ENCODE results near the gene PLXNA4.
"Not testable (repeated sequence)": the region's sequence is repeated elsewhere in the genome, so short reads cannot be mapped to it uniquely, and the experiment has no call there.

Gene PLXNA4

DNA sequence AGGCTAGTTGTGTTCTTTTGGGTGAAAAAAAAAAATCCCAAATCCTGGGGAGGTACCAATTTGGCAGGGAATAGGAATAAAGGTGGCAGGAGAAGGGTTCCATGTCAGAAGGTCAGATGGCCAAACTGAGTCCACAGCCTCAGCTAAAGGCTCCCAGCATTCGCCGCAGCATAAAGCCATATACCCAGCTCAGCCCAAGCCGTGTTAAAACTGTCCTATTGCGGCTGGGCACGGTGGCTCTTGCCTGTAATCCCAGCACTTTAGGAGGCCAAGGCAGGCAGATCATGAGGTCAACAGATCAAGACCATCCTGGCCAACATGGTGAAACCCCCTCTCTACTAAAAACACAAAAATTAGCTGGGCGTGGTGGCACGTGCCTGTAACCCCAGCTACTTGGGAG, 410.6 kb downstream of the PLXNA4 start:
- H3K4me3 Mint-ChIP-seq; H3K27ac Mint-ChIP-seq; H3K4me1 Mint-ChIP-seq (ENCODE audit: low read depth); intact Hi-C loops (cut with micrococcal nuclease); H3K9me3 Mint-ChIP-seq; H3K27me3 Mint-ChIP-seq; H3K36me3 Mint-ChIP-seq (ENCODE audit: low read depth): not testable (repeated sequence)

DNA sequence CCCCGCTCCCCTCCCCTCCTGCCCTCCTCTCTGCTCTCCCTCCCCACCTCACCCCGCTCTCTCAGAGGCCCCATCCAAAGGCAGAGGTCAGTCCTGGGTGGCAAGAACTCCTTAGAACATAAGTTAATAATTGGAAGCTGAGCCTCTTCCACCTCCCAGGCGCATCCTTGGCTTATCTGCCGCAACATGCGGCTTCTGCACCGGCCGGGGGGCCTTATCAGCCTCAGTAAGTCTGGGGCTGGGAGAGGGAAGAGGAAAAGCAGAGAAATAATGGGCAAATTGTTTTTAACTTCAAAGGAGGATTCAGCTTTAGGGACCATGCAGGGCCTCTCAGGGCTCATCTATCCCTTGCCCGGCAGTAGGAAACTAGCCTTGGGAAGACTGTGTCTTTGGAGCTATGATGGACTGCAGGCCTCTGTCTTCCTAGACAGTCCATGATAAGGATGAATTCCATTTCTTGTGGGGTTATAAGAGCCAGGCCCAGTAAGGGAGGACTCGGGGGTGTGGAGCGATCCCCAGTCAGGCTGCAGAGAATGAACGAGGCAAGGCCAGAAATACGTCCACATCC, 411.6 kb downstream of the PLXNA4 start:
- Mint-ChIP-seq H3K9me3 (no peaks in the 10 kb centered on the region), H3K27me3 (no peaks in the 10 kb centered on the region), H3K27ac (no peak overlapping the region), H3K4me1 (ENCODE audit: low read depth) (no peaks in the 10 kb centered on the region), H3K4me3 (no peak overlapping the region), H3K36me3 (ENCODE audit: low read depth) (no peaks in the 10 kb centered on the region)
- intact Hi-C loops (cut with micrococcal nuclease): no loop called here

DNA sequence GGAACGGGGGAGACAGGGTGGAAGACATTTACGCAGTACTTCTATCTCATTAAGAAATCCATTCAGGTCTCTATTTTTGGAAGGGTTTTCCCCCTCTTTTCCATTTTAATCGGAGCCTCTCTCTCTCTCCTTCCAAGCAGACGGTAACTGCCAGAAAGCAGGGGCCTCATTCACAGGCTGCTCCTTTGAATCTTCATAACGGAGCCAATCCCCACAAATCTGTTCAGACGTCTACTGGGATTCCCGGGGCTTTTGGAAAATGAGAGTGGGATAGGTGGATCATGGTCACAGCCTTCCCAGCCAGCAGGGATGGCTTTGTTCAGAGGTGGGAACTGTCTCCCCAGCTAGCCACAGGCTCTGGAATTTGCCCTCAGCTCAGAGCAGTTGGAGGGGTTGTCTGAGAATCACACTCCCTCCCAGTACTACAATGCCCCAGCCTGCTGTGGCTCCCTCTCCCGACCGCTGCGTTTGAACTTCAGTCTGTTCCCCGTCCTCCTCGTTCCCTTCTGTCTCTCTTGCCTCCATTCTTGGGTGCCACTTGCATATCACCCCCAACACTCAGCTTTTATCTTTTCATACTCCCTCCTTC, 413.6 kb downstream of the PLXNA4 start:
- Mint-ChIP-seq H3K27me3 (no peaks in the 10 kb centered on the region), H3K9me3 (no peaks in the 10 kb centered on the region), H3K4me1 (ENCODE audit: low read depth) (no peaks in the 10 kb centered on the region), H3K4me3 (no peak overlapping the region), H3K36me3 (ENCODE audit: low read depth) (no peaks in the 10 kb centered on the region), H3K27ac (no peak overlapping the region)
- intact Hi-C loops (cut with micrococcal nuclease): no loop called here

DNA sequence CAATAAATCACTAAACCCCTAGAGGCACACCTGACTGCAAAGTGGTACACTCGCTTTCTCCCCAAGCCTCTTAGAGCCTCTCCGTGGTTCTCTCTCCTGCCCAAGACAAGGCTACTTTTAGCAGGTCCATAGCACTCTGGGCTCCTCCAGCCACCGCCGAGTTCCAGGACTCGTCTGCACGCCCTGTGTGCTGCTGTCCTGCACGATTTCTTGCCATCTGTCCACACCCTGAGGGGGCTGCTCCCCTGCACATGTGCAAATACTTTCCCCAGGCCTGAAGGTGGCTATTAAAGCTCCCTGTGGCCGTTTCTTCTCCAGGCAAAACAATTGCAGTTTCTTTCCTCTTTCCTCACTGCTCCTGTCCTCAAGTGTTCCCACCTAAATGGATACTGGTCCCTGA, 414.3 kb downstream of the PLXNA4 start:
- intact Hi-C loops (cut with micrococcal nuclease): no loop called here
- H3K9me3 Mint-ChIP-seq: no peaks in the 10 kb centered on the region
- no peaks in the 10 kb centered on the region for H3K36me3 Mint-ChIP-seq (ENCODE audit: low read depth)
- H3K27me3 Mint-ChIP-seq: no peaks in the 10 kb centered on the region
- H3K4me1 Mint-ChIP-seq (ENCODE audit: low read depth): no peaks in the 10 kb centered on the region
- no peak overlapping the region for H3K4me3 Mint-ChIP-seq
- H3K27ac Mint-ChIP-seq: no peak overlapping the region

DNA sequence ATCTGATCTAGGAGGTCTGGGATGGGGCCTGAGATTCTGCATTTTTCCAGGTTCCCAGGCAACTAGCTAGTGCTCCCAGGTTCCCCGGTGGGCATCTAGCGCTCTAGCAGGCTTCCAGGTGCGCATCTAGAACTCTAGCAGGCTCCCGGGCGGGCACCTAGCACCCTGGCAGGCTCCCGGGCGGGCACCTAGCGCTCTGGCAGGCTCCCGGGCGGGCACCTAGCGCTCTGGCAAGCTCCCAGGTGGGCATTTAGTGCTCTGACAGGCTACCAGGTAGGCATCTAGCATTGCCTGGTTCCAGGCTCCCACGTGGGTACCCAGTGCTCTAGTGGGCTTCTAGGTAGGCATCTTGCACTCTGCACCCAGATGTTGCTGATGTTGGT, 414.7 kb downstream of the PLXNA4 start:
- no peaks in the 10 kb centered on the region for H3K4me1 Mint-ChIP-seq (ENCODE audit: low read depth)
- no peaks in the 10 kb centered on the region for H3K9me3 Mint-ChIP-seq
- H3K27me3 Mint-ChIP-seq: no peaks in the 10 kb centered on the region
- intact Hi-C loops (cut with micrococcal nuclease): no loop called here
- no peak overlapping the region for H3K27ac Mint-ChIP-seq
- no peak overlapping the region for H3K4me3 Mint-ChIP-seq
- no peaks in the 10 kb centered on the region for H3K36me3 Mint-ChIP-seq (ENCODE audit: low read depth)

DNA sequence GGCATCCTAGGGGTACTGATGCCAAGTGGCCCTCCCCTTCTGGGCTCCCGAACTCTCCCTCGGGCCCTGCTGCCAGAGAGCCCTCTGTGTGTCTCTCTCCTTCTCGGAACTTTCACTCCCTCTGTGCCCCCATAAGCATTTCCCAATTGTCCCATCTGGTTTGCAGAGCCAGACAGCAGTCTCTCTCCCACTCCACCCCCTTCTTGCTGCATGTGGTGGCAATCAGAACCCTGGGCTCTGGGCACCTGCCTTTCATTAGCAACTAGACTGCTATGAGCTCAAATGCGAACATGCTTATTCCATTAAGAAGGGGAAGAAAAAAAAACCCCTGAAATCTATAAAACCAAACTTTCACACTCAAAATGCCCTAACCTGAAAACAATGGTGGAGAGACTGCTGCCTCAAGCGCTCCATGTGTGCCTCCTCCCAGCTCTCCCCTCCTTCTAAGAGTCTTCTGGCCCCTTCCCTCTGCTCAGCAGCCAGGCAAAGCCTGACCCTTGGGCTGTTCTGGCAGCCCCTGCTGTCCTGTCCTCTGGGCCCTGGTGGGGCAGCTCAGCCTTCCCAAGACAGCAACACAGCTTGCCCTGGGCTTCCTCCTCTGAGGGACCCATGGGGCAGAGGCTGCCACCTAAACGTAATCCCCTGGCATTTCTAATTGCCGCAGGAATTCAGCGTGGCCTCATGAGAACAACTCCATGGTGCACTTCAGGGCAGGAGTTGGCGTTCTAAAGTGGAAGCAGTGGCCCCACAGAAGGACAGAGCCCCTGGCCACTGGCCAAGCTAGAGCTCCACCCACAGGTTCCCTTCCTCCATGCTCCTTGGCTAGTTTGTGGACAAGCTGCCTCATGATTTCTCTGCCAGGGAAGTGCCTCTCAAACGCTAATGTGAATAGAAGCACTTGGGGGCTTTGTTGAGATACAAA, 415.4 kb downstream of the PLXNA4 start:
- intact Hi-C loops (cut with micrococcal nuclease): no loop called here
- peaks cover 1% of the 10 kb centered on the region for H3K27me3 Mint-ChIP-seq
- H3K4me1 Mint-ChIP-seq (ENCODE audit: low read depth): no peaks in the 10 kb centered on the region
- no peak overlapping the region for H3K27ac Mint-ChIP-seq
- H3K9me3 Mint-ChIP-seq: no peaks in the 10 kb centered on the region
- H3K36me3 Mint-ChIP-seq (ENCODE audit: low read depth): no peaks in the 10 kb centered on the region
- no peak overlapping the region for H3K4me3 Mint-ChIP-seq

DNA sequence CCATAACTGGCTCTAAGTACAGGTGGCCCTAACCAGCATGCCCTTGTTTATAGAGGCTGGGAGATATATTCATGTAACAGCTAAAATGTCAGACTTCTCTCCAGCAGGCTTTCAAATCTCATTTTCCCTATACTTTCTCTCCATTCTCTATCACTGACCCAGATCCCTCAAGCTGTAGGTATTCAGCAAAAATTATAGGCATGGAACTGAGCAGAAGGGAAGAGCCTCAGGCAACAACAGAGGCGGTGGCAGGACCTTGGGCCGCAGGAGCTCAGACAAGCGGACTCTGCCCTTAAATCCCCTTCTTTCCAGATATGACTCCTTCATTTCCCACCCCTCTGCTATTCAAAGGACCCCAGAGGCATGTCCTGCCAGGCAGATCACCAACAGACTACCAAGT, 417.4 kb downstream of the PLXNA4 start:
- H3K27me3 Mint-ChIP-seq: peaks cover 1% of the 10 kb centered on the region
- no peak overlapping the region for H3K4me3 Mint-ChIP-seq
- no peak overlapping the region for H3K27ac Mint-ChIP-seq
- no peaks in the 10 kb centered on the region for H3K9me3 Mint-ChIP-seq
- intact Hi-C loops (cut with micrococcal nuclease): no loop called here
- no peaks in the 10 kb centered on the region for H3K36me3 Mint-ChIP-seq (ENCODE audit: low read depth)
- no peaks in the 10 kb centered on the region for H3K4me1 Mint-ChIP-seq (ENCODE audit: low read depth)

DNA sequence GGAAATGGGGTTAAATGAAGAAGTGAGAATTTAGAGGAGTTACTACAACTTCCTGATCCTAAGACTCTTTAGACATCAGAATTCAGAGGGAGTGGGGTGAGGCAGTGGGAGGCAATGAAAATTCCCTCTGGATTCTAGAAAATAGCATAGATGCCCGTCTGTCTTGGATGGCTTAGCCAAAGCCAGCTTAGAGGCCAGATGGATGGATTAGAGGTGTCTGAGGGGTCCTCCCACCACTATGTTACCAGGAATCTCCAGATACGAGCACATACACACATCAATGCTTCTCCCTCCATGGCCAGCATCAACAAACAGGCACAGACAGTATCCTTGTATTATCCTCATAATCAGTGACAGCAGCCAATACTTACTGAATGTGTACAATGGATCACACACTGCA, 418.1 kb downstream of the PLXNA4 start:
- Mint-ChIP-seq H3K27me3 (peaks cover 1% of the 10 kb centered on the region), H3K9me3 (no peaks in the 10 kb centered on the region), H3K4me3 (no peak overlapping the region), H3K4me1 (ENCODE audit: low read depth) (no peaks in the 10 kb centered on the region), H3K27ac (no peak overlapping the region), H3K36me3 (ENCODE audit: low read depth) (no peaks in the 10 kb centered on the region)
- intact Hi-C loops (cut with micrococcal nuclease): no loop called here

DNA sequence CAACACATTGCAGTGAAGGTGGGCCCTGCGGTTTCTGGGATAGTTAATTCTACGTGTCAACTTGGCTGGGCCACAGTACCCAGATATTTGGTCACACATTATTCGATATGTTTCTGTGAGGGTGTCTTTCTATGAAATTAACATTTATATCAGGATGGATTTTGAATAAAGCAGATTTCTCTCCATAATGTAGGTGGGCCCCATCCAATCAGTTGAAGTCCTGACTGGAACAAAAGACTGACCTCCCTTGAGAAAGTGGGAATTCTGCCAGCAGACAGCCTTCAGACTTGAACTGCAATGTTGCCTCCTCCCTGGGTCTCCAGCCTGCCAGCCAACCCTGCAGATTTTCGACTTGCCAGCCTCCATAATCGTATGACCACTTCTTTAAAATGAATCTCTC, 420.6 kb downstream of the PLXNA4 start:
- Mint-ChIP-seq H3K9me3 (no peaks in the 10 kb centered on the region), H3K4me1 (ENCODE audit: low read depth) (no peaks in the 10 kb centered on the region), H3K36me3 (ENCODE audit: low read depth) (no peaks in the 10 kb centered on the region), H3K27me3 (peaks cover 1% of the 10 kb centered on the region), H3K27ac (no peak overlapping the region), H3K4me3 (no peak overlapping the region)
- intact Hi-C loops (cut with micrococcal nuclease): no loop called here

DNA sequence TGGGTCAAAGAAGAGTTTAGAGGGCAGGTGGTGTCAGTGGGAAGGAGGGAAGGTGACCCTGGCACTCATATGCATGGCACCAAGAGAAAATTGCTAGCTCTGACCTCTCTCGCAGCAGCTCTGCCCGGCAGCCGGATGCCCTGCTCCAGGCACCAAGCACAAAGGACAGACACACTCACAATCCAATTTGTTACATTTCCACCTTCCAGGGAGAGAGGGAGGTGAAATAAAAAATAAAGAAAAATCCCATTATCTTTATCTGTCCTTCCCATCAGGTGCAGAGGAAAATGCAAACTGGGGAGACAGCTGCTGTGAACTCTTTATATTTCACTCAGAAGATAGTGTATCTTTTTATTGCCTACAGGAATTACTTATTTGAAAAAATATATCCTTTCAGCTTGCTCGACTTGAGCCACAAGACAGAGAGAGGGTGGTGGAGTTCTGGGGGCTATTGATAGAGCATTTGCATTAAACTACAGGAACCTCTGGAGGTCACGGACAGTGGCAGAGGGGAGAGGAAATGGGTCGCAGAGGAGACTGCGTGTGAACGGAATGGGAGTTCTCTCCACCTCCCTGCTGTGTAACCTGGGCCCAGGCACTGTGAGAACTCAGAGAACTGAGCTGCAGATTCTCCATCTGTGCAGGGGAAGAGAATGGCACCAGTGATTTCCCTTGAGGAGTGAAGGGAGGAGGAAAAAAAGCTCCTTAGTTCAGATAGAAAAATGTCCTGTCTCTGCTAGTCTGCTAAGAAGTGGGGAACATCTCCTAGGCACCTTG, 421.4 kb downstream of the PLXNA4 start:
- Mint-ChIP-seq H3K4me3 (no peak overlapping the region), H3K36me3 (ENCODE audit: low read depth) (no peaks in the 10 kb centered on the region), H3K27ac (no peak overlapping the region), H3K4me1 (ENCODE audit: low read depth) (no peaks in the 10 kb centered on the region), H3K9me3 (no peaks in the 10 kb centered on the region), H3K27me3 (peaks cover 1% of the 10 kb centered on the region)
- intact Hi-C loops (cut with micrococcal nuclease): no loop called here

DNA sequence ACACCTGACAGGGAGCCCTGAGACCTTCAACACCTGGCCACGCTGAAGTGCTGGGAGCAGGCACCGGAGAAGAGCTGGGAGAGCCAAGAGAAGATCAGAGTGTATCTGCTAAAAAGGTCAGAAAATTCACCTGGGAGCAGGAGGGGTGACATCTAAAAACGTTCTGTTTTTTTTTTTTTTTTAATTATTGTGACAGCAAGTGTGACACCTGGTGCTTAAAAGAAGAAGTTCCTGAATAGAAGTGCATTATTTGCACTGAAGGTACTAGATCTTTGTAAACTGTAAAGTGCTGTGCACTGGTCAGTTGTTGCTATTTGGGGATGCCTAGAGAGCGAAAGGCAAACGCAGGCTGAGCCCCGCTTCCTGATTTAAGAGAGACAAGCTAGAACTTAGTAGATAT, 422.0 kb downstream of the PLXNA4 start:
- Mint-ChIP-seq H3K27ac (no peak overlapping the region), H3K9me3 (no peaks in the 10 kb centered on the region), H3K36me3 (ENCODE audit: low read depth) (no peaks in the 10 kb centered on the region), H3K27me3 (peaks cover 1% of the 10 kb centered on the region), H3K4me1 (ENCODE audit: low read depth) (no peaks in the 10 kb centered on the region), H3K4me3 (no peak overlapping the region)
- intact Hi-C loops (cut with micrococcal nuclease): no loop called here

DNA sequence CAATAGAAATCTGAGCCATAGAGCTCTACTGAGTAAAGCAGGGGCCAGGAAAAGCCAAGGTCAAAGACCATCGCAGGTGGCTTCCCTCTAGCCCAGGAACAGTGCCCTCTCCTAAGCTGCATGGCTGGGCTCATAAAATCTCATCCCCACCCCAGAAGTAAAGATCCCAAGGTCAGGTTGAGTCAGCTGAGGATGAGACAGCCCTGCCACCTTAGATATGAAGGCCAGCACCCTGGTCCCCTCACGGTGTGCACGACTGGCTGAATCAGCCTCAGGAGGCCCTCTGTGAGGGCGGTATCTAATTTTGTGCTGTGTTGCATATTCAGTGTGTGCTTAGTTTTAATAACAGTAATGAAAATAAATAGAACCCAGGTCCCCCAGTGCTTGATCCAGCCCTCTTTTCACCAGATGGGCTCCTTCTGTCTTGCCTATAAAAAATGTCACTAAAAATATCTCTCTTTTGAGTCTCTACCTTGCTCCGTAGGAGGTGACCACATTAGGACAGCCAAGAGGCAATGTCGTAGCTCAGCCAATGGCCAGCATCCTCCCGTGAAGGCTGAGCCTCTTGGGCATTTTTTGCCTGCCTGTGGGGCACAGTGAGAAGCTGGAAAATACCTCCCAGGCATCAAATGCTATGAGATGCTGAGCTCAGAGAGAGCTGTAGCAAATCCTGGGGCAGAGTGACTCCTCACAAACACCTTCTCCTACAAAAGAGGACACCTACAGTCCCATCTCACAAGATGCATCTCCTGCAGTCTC, 424.0 kb downstream of the PLXNA4 start:
- no peaks in the 10 kb centered on the region for H3K9me3 Mint-ChIP-seq
- H3K36me3 Mint-ChIP-seq (ENCODE audit: low read depth): no peaks in the 10 kb centered on the region
- H3K27ac Mint-ChIP-seq: no peak overlapping the region
- peaks cover 1% of the 10 kb centered on the region for H3K27me3 Mint-ChIP-seq
- no peak overlapping the region for H3K4me3 Mint-ChIP-seq
- intact Hi-C loops (cut with micrococcal nuclease): no loop called here
- H3K4me1 Mint-ChIP-seq (ENCODE audit: low read depth): no peaks in the 10 kb centered on the region

DNA sequence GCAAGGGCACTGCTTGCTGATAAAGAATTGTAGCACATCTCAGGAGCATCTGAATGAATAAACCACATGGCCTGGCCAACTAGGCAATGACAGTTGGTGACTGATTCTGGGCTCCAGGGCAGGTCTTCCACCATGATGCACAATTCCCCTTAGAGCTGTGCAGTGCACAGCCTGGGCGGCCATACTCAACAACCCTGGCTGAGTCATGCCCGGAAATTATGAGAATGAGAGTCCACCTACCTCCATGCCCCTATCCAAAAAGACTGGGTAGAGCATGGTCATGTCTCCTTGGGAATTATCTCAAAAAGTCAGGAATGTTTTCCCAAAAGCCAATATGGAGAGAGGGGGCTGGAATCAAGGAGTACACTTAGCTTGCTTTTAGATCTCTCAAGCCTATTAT, 425.6 kb downstream of the PLXNA4 start:
- Mint-ChIP-seq H3K9me3 (no peaks in the 10 kb centered on the region), H3K36me3 (ENCODE audit: low read depth) (no peaks in the 10 kb centered on the region), H3K4me3 (no peak overlapping the region), H3K4me1 (ENCODE audit: low read depth) (no peaks in the 10 kb centered on the region), H3K27me3 (no peaks in the 10 kb centered on the region), H3K27ac (no peak overlapping the region)
- intact Hi-C loops (cut with micrococcal nuclease): no loop called here
